ENCODE measurements around the gene SORCS2.

- TF ChIP-seq CTCF (IDR thresholded peaks at IDR 0.05; ENCODE audit: control extremely low read depth in 1 of 3, insufficient read depth in 1 of 3, low read depth in 1 of 3, low read length in 3 of 3) (no peak), ZNF274 (IDR thresholded peaks at IDR 0.05; ENCODE audit: borderline replicate concordance, extremely low read depth, low read length) (no peak)
Measured at GRCh38 chr4:7366180-7366945, 174.0 kb downstream of the SORCS2 start.
